ENCODE measurements around the gene CLEC4D.
"Not testable (repeated sequence)": the region's sequence is repeated elsewhere in the genome, so short reads cannot be mapped to it uniquely, and the experiment has no call there.

CLEC4D gene

GRCh38 chr12:8513256-8513655, at the start of gene CLEC4D:
CLEC4D (plus strand) TSS chr12:8513503; CDS start chr12:8513733, 230 bp downstream.
- no peak for DNase-seq (ENCODE audit: low spot score)

GRCh38 chr12:8465301-8465996, 47.9 kb upstream of the CLEC4D start:
- no peak for DNase-seq (ENCODE audit: low spot score)

- DNase-seq (ENCODE audit: low spot score) = no peak
Observed at GRCh38 chr12:8466241-8466640, 47.1 kb upstream of the CLEC4D start.

- no peak for DNase-seq (ENCODE audit: low spot score)
Observed at GRCh38 chr12:8471090-8471489, 42.2 kb upstream of the CLEC4D start.

- no peak for DNase-seq (ENCODE audit: low spot score)
Observed at GRCh38 chr12:8475508-8476203, 37.6 kb upstream of the CLEC4D start.

DNA sequence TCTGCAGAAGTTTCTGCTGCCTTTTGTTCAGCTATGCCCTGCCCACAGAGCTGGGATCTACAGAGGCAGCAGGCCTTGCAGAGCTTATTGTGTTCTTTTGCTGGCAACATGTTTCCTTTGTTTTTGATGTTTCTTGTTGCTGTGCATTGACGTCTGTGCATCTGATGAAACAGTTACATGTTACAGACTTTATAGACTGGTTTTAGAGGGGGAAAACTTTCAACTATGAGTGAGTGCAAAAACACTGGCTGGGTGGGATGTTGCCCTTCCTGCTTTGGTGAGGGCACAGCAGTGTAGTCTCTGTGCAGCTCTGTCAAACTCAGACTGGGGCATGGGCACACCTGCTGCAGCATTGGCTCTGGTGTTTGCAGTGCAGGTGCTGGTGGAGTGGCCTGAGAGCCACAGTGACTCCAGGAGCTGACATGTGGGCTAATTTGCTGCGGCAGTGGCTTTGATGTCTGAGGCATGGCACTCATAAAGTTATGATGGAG, 30.7 kb upstream of the CLEC4D start:
- DNase-seq (ENCODE audit: low spot score) = no peak

DNA sequence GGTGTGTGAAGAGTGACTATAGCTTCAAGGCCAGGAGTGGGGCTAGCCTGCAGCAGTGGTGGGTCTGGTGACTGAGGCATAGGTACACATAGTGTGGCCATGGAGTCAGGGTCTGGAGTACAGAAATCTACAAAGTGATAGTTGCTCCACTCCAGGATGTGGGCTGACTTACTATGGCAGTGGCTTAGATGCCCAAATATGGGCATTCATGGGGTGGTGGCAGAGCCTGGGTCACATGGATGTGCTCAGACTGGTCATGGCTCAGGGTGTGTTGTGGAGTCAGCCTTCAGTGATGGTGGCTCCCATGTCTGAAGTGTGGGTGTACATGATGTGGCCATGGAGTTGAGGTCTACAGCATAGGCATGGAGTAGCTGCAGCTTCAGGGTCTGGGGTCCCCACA, 30.2 kb upstream of the CLEC4D start:
- no peak for DNase-seq (ENCODE audit: low spot score)

GRCh38 chr12:8491646-8492530, 21.4 kb upstream of the CLEC4D start:
- DNase-seq (ENCODE audit: low spot score) = no peak

DNA sequence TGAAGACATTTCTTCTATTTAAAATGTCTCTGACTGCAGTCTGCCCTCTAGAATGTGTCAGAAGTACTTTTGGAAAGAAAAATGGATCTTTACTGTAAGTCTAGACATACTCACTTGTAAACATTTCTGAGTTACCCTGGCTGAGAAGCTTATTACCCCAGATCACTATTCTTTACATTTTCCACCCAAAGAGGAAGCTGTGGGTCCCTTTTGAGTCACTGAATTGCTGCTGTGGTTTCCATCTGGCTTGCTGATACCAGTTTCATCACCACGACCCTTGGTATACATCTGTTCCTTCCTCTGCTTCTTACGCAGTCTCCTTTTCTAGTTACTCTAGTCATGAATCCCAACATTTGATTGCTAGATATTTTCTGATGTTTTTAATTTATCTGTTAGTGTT, 20.2 kb upstream of the CLEC4D start:
- no peak for DNase-seq (ENCODE audit: low spot score)

DNA sequence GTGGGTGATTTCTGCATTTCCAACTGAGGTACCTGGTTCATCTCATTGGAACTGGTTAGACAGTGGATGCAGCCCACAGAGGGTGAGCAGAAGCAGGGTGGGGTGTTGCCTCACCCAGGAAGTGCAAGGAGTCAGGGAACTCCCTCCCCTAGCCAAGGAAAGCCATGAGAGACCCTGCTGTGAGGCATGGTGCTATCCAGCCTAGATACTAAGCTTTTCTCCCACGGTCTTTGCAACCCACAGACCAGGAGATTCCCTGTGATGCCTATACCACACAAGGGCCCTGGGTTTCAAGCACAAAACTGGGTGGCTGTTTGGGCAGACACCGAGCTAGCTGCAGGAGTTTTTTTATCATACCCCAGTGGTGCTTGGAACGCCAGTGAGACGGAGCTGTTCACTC, 17.6 kb upstream of the CLEC4D start:
- DNase-seq (ENCODE audit: low spot score) = not testable (repeated sequence)

- DNase-seq (ENCODE audit: low spot score) = not testable (repeated sequence)
Observed at GRCh38 chr12:8496074-8496473, 17.2 kb upstream of the CLEC4D start.

GRCh38 chr12:8499616-8500015, 13.7 kb upstream of the CLEC4D start:
- no peak for DNase-seq (ENCODE audit: low spot score)

- no peak for DNase-seq (ENCODE audit: low spot score)
Observed at GRCh38 chr12:8501720-8502119, 11.6 kb upstream of the CLEC4D start.

- no peak for DNase-seq (ENCODE audit: low spot score)
Observed at GRCh38 chr12:8504351-8504750, 9.0 kb upstream of the CLEC4D start.

DNA sequence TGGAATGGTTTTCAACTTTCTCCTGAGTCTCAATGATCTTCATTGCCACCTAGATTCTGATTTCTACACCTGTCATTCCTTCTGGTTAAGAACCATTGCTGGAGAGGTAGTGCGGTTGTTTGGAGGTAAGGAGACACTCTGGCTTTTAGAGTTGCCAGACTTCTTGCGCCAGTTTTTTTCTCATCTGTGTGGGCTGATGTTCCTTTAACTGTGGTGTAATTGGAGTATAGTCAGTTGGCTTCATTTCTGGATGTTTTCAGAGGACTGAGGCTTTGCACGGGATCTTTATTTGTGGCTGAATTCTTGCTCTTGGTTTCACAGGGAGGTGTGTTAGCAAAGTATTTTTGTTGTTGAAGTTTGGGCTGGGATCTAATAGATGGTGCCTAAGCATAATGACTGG, 5.7 kb upstream of the CLEC4D start:
- DNase-seq (ENCODE audit: low spot score) = no peak

DNA sequence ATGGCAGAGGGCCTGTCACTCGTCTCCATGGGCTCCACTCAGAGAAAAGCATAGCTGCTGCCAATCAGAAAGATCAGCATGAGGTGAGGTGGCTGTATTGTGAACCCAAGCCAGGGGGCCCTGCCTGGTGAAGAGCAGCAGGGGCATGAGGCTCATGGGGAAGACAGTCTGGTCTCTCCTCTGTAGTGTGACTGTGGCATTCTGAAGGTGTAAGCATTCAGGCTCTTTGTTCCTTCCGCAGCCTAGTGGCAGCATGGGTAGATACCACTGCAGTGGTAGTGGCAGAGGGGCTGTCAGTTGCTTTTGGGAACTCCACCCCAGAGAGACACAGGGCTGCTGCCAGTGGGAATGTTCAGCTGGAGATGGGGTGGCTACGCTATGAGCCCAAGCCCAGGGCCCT, 5.1 kb upstream of the CLEC4D start:
- no peak for DNase-seq (ENCODE audit: low spot score)

- no peak for DNase-seq (ENCODE audit: low spot score)
Observed at GRCh38 chr12:8508910-8509841, 4.1 kb upstream of the CLEC4D start.

DNA sequence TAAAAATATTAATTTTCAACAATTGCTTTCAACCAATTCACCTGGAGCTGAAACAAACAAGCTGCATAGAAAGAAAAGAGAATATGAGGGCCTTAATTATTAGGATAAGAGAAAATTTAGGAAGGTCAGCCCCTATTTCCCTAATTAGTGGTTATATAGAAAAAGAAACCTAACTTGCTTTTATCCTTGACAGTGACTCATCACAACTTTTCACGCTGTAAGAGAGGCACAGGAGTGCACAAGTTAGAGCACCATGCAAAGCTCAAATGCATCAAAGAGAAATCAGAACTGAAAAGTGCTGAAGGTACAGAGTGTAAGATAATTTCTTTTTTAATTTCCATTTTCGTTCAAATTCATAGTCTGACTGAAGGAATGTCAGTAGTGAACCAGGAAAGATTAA, 4.7 kb downstream of the CLEC4D start:
- DNase-seq (ENCODE audit: low spot score) = no peak

DNA sequence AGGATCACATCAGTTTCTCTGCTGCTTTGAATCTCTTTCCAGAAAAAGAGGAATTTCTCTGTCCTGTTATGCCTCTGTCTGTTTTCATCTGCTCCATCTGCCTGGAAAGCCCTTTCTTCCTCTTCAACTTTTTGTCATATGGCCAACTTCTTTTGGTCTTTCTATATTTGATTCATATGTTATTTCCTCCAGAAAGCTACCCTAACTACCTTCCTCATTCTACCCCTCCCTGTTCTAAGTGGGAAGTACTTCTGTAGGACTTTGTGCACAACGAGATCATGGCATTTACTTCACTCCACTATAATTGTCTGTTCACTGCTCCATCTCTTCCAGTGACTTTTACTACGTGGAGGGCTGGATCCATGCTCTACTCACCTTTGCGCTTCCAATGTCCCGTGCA, 5.9 kb downstream of the CLEC4D start:
- no peak for DNase-seq (ENCODE audit: low spot score)

GRCh38 chr12:8527250-8528130, 14.2 kb downstream of the CLEC4D start:
- no peak for DNase-seq (ENCODE audit: low spot score)

GRCh38 chr12:8532045-8532444, 18.7 kb downstream of the CLEC4D start:
- DNase-seq (ENCODE audit: low spot score) = no peak
